ENCODE results near the gene ARFGAP2.

DNA sequence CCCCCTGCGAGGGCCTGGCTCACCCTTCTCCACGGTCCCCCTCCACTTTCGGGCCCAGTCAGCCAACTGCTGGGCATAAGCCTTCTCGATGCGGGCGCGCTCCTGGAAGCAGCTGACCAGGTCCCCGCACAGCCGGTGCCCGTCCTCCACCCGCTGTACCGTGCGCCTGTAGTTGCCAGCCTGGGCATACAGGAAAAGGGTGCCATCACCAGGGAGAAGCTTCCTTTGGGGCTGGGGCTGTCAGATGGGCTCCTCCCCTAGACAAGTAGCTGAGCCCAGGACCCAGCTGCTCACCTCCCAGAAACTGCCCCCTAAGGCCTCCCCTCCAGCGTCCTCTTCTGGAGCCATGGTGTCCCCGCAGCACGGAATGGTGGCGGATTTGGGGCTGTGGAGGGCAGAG is 5.7 kb upstream of the ARFGAP2 start:
- no peak for TF ChIP-seq POLR2A (IDR thresholded peaks at IDR 0.05)
- TF ChIP-seq, protein P1, sequence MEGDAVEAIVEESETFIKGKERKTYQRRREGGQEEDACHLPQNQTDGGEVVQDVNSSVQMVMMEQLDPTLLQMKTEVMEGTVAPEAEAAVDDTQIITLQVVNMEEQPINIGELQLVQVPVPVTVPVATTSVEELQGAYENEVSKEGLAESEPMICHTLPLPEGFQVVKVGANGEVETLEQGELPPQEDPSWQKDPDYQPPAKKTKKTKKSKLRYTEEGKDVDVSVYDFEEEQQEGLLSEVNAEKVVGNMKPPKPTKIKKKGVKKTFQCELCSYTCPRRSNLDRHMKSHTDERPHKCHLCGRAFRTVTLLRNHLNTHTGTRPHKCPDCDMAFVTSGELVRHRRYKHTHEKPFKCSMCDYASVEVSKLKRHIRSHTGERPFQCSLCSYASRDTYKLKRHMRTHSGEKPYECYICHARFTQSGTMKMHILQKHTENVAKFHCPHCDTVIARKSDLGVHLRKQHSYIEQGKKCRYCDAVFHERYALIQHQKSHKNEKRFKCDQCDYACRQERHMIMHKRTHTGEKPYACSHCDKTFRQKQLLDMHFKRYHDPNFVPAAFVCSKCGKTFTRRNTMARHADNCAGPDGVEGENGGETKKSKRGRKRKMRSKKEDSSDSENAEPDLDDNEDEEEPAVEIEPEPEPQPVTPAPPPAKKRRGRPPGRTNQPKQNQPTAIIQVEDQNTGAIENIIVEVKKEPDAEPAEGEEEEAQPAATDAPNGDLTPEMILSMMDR (IDR thresholded peaks at IDR 0.05) = no peak

Data from testis (tissue), 2 donors.